WI38 (cell line): ENCODE results near the gene NLGN3.

Experiments used
- H3K4me3 ChIP-seq: 2 replicates; pipeline ENCODE4 v1.5.1; 2011; ENCODE audit warnings: low read depth, mild to moderate bottlenecking, control low read depth, low read length
- CTCF ChIP-seq: IDR thresholded peaks from 2 replicates; pipeline ENCODE4 v1.5.1; 2012; ENCODE audit warnings: low read depth, mild to moderate bottlenecking, control low read depth, low read length

NLGN3 gene

GRCh38 chrX:71184803-71185495, 40.3 kb downstream of the NLGN3 start:
- TF ChIP-seq CTCF = no peak
- H3K4me3 ChIP-seq = no peak overlapping the region

GRCh38 chrX:71191248-71191647, 46.6 kb downstream of the NLGN3 start:
- H3K4me3 ChIP-seq = no peak overlapping the region
- TF ChIP-seq CTCF = no peak

GRCh38 chrX:71195964-71196649, 51.5 kb downstream of the NLGN3 start:
- H3K4me3 ChIP-seq = no peak overlapping the region
- TF ChIP-seq CTCF = no peak

GRCh38 chrX:71198066-71198465, 53.4 kb downstream of the NLGN3 start:
- TF ChIP-seq CTCF = no peak
- H3K4me3 ChIP-seq = no peak overlapping the region

GRCh38 chrX:71199252-71200008, 54.8 kb downstream of the NLGN3 start:
- no peak for TF ChIP-seq CTCF
- no peak overlapping the region for H3K4me3 ChIP-seq

- no peak for TF ChIP-seq CTCF
Measured at GRCh38 chrX:71210816-71211215, 66.2 kb downstream of the NLGN3 start.

GRCh38 chrX:71212536-71212935, 67.9 kb downstream of the NLGN3 start:
- TF ChIP-seq CTCF = no peak
- H3K4me3 ChIP-seq = no peak overlapping the region

More at GRCh38 chrX:71210816-71211215, 66.2 kb downstream of the NLGN3 start:
- no peak overlapping the region for H3K4me3 ChIP-seq
